Smooth muscle cell (in vitro differentiated cells): ENCODE results near the gene ZNF521. TPM values are rescaled to one million over a fixed set of nuclear protein-coding genes. Genes with fewer than 3 reads are reported as not detected.
"Not testable (repeated sequence)": the region's sequence is repeated elsewhere in the genome, so short reads cannot be mapped to it uniquely, and the experiment has no call there.

Source experiments
- DNase-seq: peaks from one replicate; lab custom pipeline; 2025; ENCODE audit not compliant: unreplicated experiment; lab: John Stamatoyannopoulos, UW
- H2AFZ ChIP-seq: fragments of 200-600 bp; sonication (generic); 2 replicates; pipeline ENCODE4 v1.6.0; 2016; ENCODE audit warnings: antibody characterized with exemption, low read depth, mild to moderate bottlenecking
- H3F3A ChIP-seq: fragments of 200-600 bp; sonication (generic); 2 replicates; pipeline ENCODE4 v1.6.0; 2017; ENCODE audit warnings: antibody characterized with exemption, low read depth
- H3K27ac ChIP-seq: fragments of 200-600 bp; sonication (generic); 2 replicates; pipeline ENCODE4 v1.5.1; 2016; ENCODE audit warnings: low read depth, mild to moderate bottlenecking
- H3K27me3 ChIP-seq: fragments of 200-600 bp; sonication (generic); 2 replicates; pipeline ENCODE4 v1.6.1; 2016; ENCODE audit warnings: low read depth, mild to moderate bottlenecking
- H3K36me3 ChIP-seq: fragments of 200-600 bp; sonication (generic); 2 replicates; pipeline ENCODE4 v1.5.1; 2016; ENCODE audit warnings: low read depth
- H3K4me1 ChIP-seq: fragments of 200-600 bp; sonication (generic); 2 replicates; pipeline ENCODE4 v1.5.1; 2016; ENCODE audit warnings: low read depth
- H3K4me2 ChIP-seq: fragments of 200-600 bp; sonication (generic); 2 replicates; pipeline ENCODE4 v1.6.0; 2016; ENCODE audit warnings: mild to moderate bottlenecking
- H3K4me3 ChIP-seq: fragments of 200-600 bp; sonication (generic); 2 replicates; pipeline ENCODE4 v1.5.1; 2016; ENCODE audit warnings: mild to moderate bottlenecking
- H3K79me2 ChIP-seq: fragments of 200-600 bp; sonication (generic); 2 replicates; pipeline ENCODE4 v1.6.0; 2016; ENCODE audit warnings: low read depth, mild to moderate bottlenecking
- H3K9ac ChIP-seq: fragments of 200-600 bp; sonication (generic); 2 replicates; pipeline ENCODE4 v1.6.0; 2016; ENCODE audit warnings: low read depth
- H3K9me3 ChIP-seq: fragments of 200-600 bp; sonication (generic); replicated peaks from 2 replicates; pipeline ENCODE4 v1.5.1; 2016; ENCODE audit warnings: low read depth
- H4K20me1 ChIP-seq: fragments of 200-600 bp; sonication (generic); 2 replicates; pipeline ENCODE4 v1.6.0; 2016; ENCODE audit warnings: low read depth
- WGBS: methylation state at CpG from one replicate; pipeline ENCODE4 v1.1.7; 2016; ENCODE audit warnings: low lambda C conversion rate; 5-methylcytosine and 5-hydroxymethylcytosine counted together
- polyA plus RNA-seq: library from polyadenylated mRNA; unstranded; fragments of >200 nt; fragmentation: Nextera tagmentation; extraction: Ambion mirVana; gene quantifications from 2 replicates; pipeline ENCODE4 v1.2.1, GENCODE V29; 2016
- total RNA-seq: library from RNA; depleted of rRNA; stranded (reverse); fragments of >200 nt; gene quantifications from 2 replicates; pipeline ENCODE4 v1.2.3, GENCODE V29; 2014
- TF ChIP-seq, protein P1 (sequence below): fragments of 200-600 bp; sonication (generic); IDR thresholded peaks from 2 replicates; pipeline ENCODE4 v1.5.1; 2017; ENCODE audit warnings: borderline replicate concordance, mild to moderate bottlenecking, antibody characterized with exemption; ENCODE audit not compliant: insufficient read depth, poor library complexity, severe bottlenecking

ZNF521 gene
- total and polyA plus RNA-seq, 2 experiments from 2014 or later = 19.9 to 36.4 TPM

DNA sequence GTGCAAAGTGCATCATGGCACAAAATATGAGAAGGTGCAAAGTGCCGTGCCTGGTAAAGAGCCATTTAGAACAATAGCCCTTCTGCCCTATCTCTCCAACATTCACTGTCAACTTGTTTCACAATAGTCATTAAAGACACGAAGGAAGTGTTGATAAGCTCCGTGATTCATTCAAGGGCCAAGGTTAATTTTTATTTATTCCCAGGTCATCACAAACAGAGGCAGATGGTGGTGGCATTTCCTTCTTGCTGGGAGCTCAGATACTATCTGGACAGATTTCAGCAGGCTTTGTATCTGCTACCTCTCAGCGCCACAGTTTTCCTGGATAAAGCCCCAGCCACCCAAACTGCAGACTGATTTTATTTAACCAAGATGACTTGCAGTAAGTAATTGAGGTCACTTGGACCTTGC is 309.3 kb downstream of the ZNF521 start:
- Histone ChIP-seq H2AFZ (no peak overlapping the region), H4K20me1 (no peaks in the 10 kb centered on the region), H3K4me3 (no peak overlapping the region), H3K9ac (no peak overlapping the region), H3K9me3 (no peaks in the 10 kb centered on the region), H3K4me1 (peaks cover 16% of the 10 kb centered on the region), H3K36me3 (no peaks in the 10 kb centered on the region), H3K79me2 (no peaks in the 10 kb centered on the region), H3K27ac (no peak overlapping the region), H3F3A (no peaks in the 10 kb centered on the region), H3K4me2 (no peak overlapping the region), H3K27me3 (peaks cover 67% of the 10 kb centered on the region)
- DNase-seq = no peak
- TF ChIP-seq, protein P1, sequence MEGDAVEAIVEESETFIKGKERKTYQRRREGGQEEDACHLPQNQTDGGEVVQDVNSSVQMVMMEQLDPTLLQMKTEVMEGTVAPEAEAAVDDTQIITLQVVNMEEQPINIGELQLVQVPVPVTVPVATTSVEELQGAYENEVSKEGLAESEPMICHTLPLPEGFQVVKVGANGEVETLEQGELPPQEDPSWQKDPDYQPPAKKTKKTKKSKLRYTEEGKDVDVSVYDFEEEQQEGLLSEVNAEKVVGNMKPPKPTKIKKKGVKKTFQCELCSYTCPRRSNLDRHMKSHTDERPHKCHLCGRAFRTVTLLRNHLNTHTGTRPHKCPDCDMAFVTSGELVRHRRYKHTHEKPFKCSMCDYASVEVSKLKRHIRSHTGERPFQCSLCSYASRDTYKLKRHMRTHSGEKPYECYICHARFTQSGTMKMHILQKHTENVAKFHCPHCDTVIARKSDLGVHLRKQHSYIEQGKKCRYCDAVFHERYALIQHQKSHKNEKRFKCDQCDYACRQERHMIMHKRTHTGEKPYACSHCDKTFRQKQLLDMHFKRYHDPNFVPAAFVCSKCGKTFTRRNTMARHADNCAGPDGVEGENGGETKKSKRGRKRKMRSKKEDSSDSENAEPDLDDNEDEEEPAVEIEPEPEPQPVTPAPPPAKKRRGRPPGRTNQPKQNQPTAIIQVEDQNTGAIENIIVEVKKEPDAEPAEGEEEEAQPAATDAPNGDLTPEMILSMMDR = no peak
- WGBS = 53% methylated on average over 4 of the region's 4 CpGs

GRCh38 chr18:25039781-25040180 is 312.2 kb downstream of the ZNF521 start:
- Histone ChIP-seq H3K79me2 (no peaks in the 10 kb centered on the region), H2AFZ (no peak overlapping the region), H3K4me3 (no peak overlapping the region), H3K9me3 (no peaks in the 10 kb centered on the region), H3K27me3 (peaks cover 51% of the 10 kb centered on the region), H3F3A (no peaks in the 10 kb centered on the region), H3K9ac (no peak overlapping the region), H3K27ac (no peak overlapping the region), H3K4me1 (peaks cover 16% of the 10 kb centered on the region), H3K36me3 (no peaks in the 10 kb centered on the region), H3K4me2 (no peak overlapping the region), H4K20me1 (no peaks in the 10 kb centered on the region)
- 63% methylated on average over 3 of the region's 3 CpGs for WGBS
- no peak for DNase-seq
- TF ChIP-seq, protein P1 = no peak

DNA sequence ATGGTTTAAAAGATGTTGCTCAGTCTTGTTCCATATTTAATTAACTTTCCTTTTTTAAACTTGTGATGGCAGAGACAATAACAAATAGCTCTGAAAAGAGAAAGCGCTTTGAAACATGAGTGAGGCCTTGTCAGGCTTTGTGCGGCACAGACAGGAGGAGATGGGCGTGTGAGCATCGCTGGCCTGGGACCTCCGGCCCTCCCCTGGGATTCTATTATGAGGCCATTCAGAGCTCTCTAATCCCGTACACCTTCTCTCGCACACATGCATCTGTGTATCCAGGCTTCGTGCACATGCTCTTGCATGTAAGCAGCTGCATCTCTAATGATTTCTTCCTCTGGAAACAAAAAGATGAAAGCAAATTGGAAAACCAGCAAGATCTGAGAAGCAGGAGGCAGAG is 313.7 kb downstream of the ZNF521 start:
- Histone ChIP-seq H3K4me3 (no peak overlapping the region), H3K36me3 (no peaks in the 10 kb centered on the region), H3K4me1 (peaks cover 5% of the 10 kb centered on the region), H3K27ac (no peak overlapping the region), H3K79me2 (no peaks in the 10 kb centered on the region), H3K9me3 (no peaks in the 10 kb centered on the region), H2AFZ (no peak overlapping the region), H3K4me2 (no peak overlapping the region), H3F3A (no peaks in the 10 kb centered on the region), H3K27me3 (peaks cover 42% of the 10 kb centered on the region), H4K20me1 (no peaks in the 10 kb centered on the region), H3K9ac (no peak overlapping the region)
- no peak for DNase-seq
- WGBS = 96% methylated on average over 8 of the region's 8 CpGs
- TF ChIP-seq, protein P1 = no peak

DNA sequence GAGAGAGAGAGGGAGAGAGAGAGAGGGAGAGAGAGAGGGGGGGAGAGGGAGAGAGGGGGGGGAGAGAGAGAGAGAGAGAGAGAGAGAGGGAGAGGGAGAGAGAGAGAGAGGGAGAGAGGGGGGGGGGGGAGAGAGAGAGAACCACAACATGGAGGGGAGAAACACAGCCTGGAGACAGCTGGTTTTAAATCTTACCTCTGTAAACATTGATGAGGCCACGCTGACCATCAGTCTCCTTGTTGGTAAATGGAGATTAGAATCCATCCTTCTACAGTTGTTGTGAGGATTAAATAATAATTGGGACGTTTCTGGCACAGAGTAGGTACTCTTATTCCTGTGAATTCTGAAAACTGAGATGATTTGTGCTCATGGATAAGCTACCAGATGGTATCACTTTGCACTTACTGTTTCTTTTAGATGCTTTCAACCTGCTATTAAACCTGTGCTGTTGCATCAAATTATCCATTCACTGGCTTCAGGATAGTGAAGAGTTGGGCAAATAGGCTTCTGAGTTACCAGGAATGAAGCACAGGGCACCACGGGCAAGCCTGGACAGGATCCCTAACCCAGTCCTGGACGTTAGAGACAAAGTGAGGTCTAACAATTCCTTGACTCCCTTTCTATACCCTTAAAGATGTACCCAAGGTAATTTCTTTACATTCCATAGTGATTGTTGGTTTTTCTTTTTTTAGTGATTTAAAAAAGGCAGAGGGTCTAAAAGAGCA is 318.1 kb downstream of the ZNF521 start:
- Histone ChIP-seq H3K27me3 (peaks cover 26% of the 10 kb centered on the region), H3F3A (no peaks in the 10 kb centered on the region), H3K9me3 (no peaks in the 10 kb centered on the region), H3K4me3 (no peak overlapping the region), H3K27ac (no peak overlapping the region), H2AFZ (no peak overlapping the region), H3K9ac (no peak overlapping the region), H3K4me1 (peaks cover 5% of the 10 kb centered on the region), H3K36me3 (no peaks in the 10 kb centered on the region), H3K4me2 (no peak overlapping the region), H3K79me2 (no peaks in the 10 kb centered on the region), H4K20me1 (no peaks in the 10 kb centered on the region)
- DNase-seq = no peak
- WGBS = 64% methylated on average over 4 of the region's 4 CpGs
- TF ChIP-seq, protein P1 = no peak

DNA sequence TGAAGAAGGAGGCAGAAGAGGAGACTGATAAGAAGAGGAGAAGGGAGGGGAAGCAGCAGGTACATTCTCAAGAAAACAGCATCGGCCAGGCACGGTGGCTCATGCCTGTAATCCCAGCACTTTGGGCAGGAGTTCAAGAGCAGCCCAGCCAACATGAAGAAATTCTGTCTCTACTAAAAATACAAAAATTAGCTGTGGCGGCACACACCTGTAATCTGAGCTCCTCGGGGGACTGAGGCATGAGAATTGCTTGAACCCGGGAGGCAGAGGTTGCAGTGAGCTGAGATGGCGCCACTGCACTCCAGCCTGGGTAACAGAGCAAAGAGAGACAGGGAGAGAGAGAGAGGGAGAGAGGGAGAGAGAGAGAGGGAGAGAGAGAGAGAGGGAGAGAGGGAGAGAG is 318.8 kb downstream of the ZNF521 start:
- not testable (repeated sequence) for H3K36me3 ChIP-seq, H3K27ac ChIP-seq, H4K20me1 ChIP-seq, H3F3A ChIP-seq, H3K4me1 ChIP-seq, H2AFZ ChIP-seq, H3K79me2 ChIP-seq, H3K9ac ChIP-seq, H3K4me3 ChIP-seq, DNase-seq, H3K9me3 ChIP-seq, H3K4me2 ChIP-seq
- H3K27me3 ChIP-seq = peaks cover 26% of the 10 kb centered on the region
- 86% methylated on average over 6 of the region's 6 CpGs for WGBS
